Measurements from ENCODE around the gene EVA1C.

The EVA1C gene

GRCh38 chr21:32418146-32418545 lies 5.6 kb downstream of the EVA1C start:
- H3K27ac ChIP-seq (ENCODE audit: low read length): no peak overlapping the region
- H3K4me2 ChIP-seq (ENCODE audit: low read length): no peak overlapping the region
- H3K9me3 ChIP-seq (ENCODE audit: insufficient read depth, low read length): no peaks in the 10 kb centered on the region

GRCh38 chr21:32422064-32422463 lies 9.6 kb downstream of the EVA1C start:
- H3K27ac ChIP-seq (ENCODE audit: low read length): no peak overlapping the region
- H3K4me2 ChIP-seq (ENCODE audit: low read length): no peak overlapping the region
- H4K20me1 ChIP-seq (ENCODE audit: insufficient read depth, low read length): no peaks in the 10 kb centered on the region
- H3K9me3 ChIP-seq (ENCODE audit: insufficient read depth, low read length): no peaks in the 10 kb centered on the region
- no peak for TF ChIP-seq CTCF (IDR thresholded peaks at IDR 0.05; ENCODE audit: low read depth, low read length)
- H3K27me3 ChIP-seq (ENCODE audit: low read depth, low read length): peaks cover 4% of the 10 kb centered on the region; the same call in 1 of the 2 replicates
- H3K9ac ChIP-seq (ENCODE audit: low read length): no peak overlapping the region
- H3K36me3 ChIP-seq (replicated peaks; ENCODE audit: low read depth, low read length): no peaks in the 10 kb centered on the region
- H3K4me1 ChIP-seq (ENCODE audit: low read length): no peaks in the 10 kb centered on the region
- H3K79me2 ChIP-seq (ENCODE audit: low read length): no peaks in the 10 kb centered on the region
- no peak overlapping the region for H3K4me3 ChIP-seq (ENCODE audit: low read length)
- no peak overlapping the region for H2AFZ ChIP-seq (ENCODE audit: low read depth, low read length)

More at GRCh38 chr21:32418146-32418545, 5.6 kb downstream of the EVA1C start:
- H4K20me1 ChIP-seq (ENCODE audit: insufficient read depth, low read length): no peaks in the 10 kb centered on the region
- H3K4me1 ChIP-seq (ENCODE audit: low read length): no peaks in the 10 kb centered on the region
- H3K79me2 ChIP-seq (ENCODE audit: low read length): no peaks in the 10 kb centered on the region
- no peaks in the 10 kb centered on the region for H3K27me3 ChIP-seq (ENCODE audit: low read depth, low read length)
- H3K36me3 ChIP-seq (replicated peaks; ENCODE audit: low read depth, low read length): no peaks in the 10 kb centered on the region
- H2AFZ ChIP-seq (ENCODE audit: low read depth, low read length): no peak overlapping the region
- TF ChIP-seq EZH2phosphoT487 (IDR thresholded peaks at IDR 0.05; ENCODE audit: low read depth) (no peak), CTCF (IDR thresholded peaks at IDR 0.05; ENCODE audit: low read depth, low read length) (no peak)
- H3K9ac ChIP-seq (ENCODE audit: low read length): no peak overlapping the region
- H3K4me3 ChIP-seq (ENCODE audit: low read length): no peak overlapping the region

- H3K4me1 ChIP-seq (ENCODE audit: low read length): no peaks in the 10 kb centered on the region
- no peak overlapping the region for H3K4me3 ChIP-seq (ENCODE audit: low read length)
- no peaks in the 10 kb centered on the region for H3K79me2 ChIP-seq (ENCODE audit: low read length)
- TF ChIP-seq EZH2phosphoT487 (IDR thresholded peaks at IDR 0.05; ENCODE audit: low read depth): no peak
- TF ChIP-seq CTCF (IDR thresholded peaks at IDR 0.05; ENCODE audit: low read depth, low read length): no peak
- no peak overlapping the region for H3K27ac ChIP-seq (ENCODE audit: low read length)
- no peak overlapping the region for H3K4me2 ChIP-seq (ENCODE audit: low read length)
- no peaks in the 10 kb centered on the region for H3K9me3 ChIP-seq (ENCODE audit: insufficient read depth, low read length)
- H4K20me1 ChIP-seq (ENCODE audit: insufficient read depth, low read length): no peaks in the 10 kb centered on the region
- peaks cover 4% of the 10 kb centered on the region; the same call in 1 of the 2 replicates for H3K27me3 ChIP-seq (ENCODE audit: low read depth, low read length)
- no peak overlapping the region for H3K9ac ChIP-seq (ENCODE audit: low read length)
- H3K36me3 ChIP-seq (replicated peaks; ENCODE audit: low read depth, low read length): no peaks in the 10 kb centered on the region
- H2AFZ ChIP-seq (ENCODE audit: low read depth, low read length): no peak overlapping the region
Measured at GRCh38 chr21:32423320-32424190, 11.0 kb downstream of the EVA1C start.

GRCh38 chr21:32424191-32424535 lies 11.7 kb downstream of the EVA1C start:
- no peaks in the 10 kb centered on the region for H3K9me3 ChIP-seq (ENCODE audit: insufficient read depth, low read length)
- H3K27me3 ChIP-seq (ENCODE audit: low read depth, low read length): peaks cover 4% of the 10 kb centered on the region; the same call in 1 of the 2 replicates
- H3K4me2 ChIP-seq (ENCODE audit: low read length): no peak overlapping the region
- H3K36me3 ChIP-seq (replicated peaks; ENCODE audit: low read depth, low read length): no peaks in the 10 kb centered on the region
- no peaks in the 10 kb centered on the region for H3K4me1 ChIP-seq (ENCODE audit: low read length)
- no peak for TF ChIP-seq CTCF (IDR thresholded peaks at IDR 0.05; ENCODE audit: low read depth, low read length)
- TF ChIP-seq EZH2phosphoT487 (IDR thresholded peaks at IDR 0.05; ENCODE audit: low read depth): no peak
- H3K79me2 ChIP-seq (ENCODE audit: low read length): no peaks in the 10 kb centered on the region
- no peak overlapping the region for H3K4me3 ChIP-seq (ENCODE audit: low read length)
- no peak overlapping the region for H3K9ac ChIP-seq (ENCODE audit: low read length)
- no peaks in the 10 kb centered on the region for H4K20me1 ChIP-seq (ENCODE audit: insufficient read depth, low read length)
- no peak overlapping the region for H2AFZ ChIP-seq (ENCODE audit: low read depth, low read length)
- H3K27ac ChIP-seq (ENCODE audit: low read length): no peak overlapping the region

All from OCI-LY3 (cell line).